Adipocyte (in vitro differentiated cells): Measurements from ENCODE around the gene NUDT16L1.
"Not testable (repeated sequence)": the region's sequence is repeated elsewhere in the genome, so short reads cannot be mapped to it uniquely, and the experiment has no call there.

Experiments
- DNase-seq: peaks from one replicate; pipeline ENCODE4 v3.0.0-alpha.2; 2015; ENCODE audit warnings: low read depth
- H3K27me3 ChIP-seq: replicated peaks from 2 replicates; pipeline ENCODE4 v1.7.0; 2013; ENCODE audit warnings: mild to moderate bottlenecking, low read length, moderate library complexity; ENCODE audit not compliant: control insufficient read depth, insufficient read depth
- H3K36me3 ChIP-seq: 2 replicates; pipeline ENCODE4 v1.7.0; 2013; ENCODE audit warnings: low read length, mild to moderate bottlenecking, moderate library complexity; ENCODE audit not compliant: control insufficient read depth, insufficient read depth, severe bottlenecking
- H3K4me1 ChIP-seq: 2 replicates; pipeline ENCODE4 v1.7.0; 2013; ENCODE audit warnings: mild to moderate bottlenecking, low read length, moderate library complexity; ENCODE audit not compliant: control insufficient read depth, insufficient read depth
- H3K4me3 ChIP-seq: 2 replicates; pipeline ENCODE4 v1.7.0; 2013; ENCODE audit warnings: mild to moderate bottlenecking, low read length, moderate library complexity
- H3K9ac ChIP-seq: 2 replicates; pipeline ENCODE4 v1.7.0; 2013; ENCODE audit warnings: mild to moderate bottlenecking, low read length, moderate library complexity
- H3K9me3 ChIP-seq: 2 replicates; pipeline ENCODE4 v1.7.0; 2013; ENCODE audit warnings: mild to moderate bottlenecking, low read length, moderate library complexity; ENCODE audit not compliant: control insufficient read depth

Gene NUDT16L1

DNA sequence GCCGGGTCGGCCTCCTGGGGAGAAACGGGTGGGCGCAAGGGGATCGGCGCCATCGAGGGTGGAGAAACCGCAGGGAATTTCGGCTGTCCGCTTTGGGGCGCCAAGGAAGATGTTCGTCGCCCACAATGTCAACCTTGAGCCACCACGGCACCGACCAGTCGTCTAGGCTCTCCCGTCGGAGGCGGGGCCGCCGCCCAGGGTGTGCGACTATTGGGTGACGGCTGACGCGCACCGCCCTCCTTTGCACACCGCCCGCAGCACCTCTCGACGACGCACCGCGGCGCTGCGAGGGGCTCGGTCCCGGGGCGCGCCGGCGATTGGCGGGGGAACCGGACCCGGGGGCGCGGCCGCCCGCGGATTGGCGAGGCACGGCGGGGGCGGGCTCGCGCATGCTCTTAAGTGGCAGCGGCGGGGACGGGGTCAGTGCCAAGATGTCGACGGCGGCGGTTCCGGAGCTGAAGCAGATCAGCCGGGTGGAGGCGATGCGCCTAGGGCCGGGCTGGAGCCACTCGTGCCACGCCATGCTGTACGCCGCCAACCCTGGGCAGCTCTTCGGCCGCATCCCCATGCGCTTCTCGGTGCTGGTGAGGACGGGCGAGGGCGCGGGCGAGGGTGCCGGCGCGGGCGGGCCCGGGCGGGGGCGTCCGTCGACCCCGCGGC is at the start of gene NUDT16L1:
TSS of gene NUDT16L1 (plus strand) at position 267 of the 660 bp plus-strand sequence. CDS start at position 432, 165 bp downstream.
- Histone ChIP-seq H3K4me1 (peaks cover 26% of the 10 kb centered on the region), H3K9me3 (no peaks in the 10 kb centered on the region), H3K9ac (peak within 1 kb of the TSS; percentile 92), H3K36me3 (peaks cover 33% of the 10 kb centered on the region), H3K4me3 (peak within 1 kb of the TSS; percentile 91), H3K27me3 (no peaks in the 10 kb centered on the region)
- peak; percentile 99 for DNase-seq

DNA sequence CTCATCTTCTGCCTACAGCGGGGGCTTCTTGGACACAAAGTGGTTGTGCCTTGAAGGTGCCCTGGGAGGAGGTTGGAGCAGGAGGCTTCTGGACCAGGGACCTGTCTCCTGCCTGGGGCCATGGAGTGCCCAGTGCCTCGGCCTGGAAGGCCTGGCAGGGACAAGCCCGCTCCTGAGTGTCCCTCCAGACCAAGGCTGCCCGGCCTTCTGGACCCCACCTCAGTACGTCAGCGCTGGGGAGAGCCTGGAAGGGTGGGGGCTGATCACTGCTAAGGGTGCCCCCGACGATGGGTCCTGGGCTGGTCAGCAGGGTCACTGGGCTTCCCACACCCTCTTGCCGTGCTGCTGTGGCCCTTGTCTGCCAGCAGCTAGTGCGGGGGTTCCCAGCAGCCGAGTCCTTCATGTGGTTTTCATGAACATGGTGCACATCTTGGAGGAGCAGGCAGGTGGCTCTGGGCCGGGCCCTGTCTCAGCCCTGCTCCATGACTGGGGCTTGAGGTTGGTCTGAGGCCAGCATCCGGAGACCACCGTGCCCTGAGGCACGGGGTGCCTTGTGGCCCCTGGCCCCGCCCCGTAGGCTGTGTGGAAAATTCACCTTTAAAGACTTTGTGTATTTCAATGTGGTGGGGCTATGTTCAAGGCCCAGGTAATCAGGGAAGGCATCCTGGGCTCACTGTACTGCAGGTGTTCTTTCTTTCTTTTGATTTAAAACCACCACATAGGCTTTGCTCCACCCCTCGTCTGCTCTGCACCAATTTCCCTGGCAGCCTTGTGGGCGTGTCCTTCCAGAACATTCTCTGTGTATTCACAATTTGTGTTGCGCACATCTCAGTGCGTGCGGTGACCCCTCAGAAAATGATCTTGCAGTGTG is 46.4 kb upstream of the NUDT16L1 start:
- Histone ChIP-seq H3K9ac (no peak overlapping the region), H3K4me1 (peaks cover 4% of the 10 kb centered on the region), H3K9me3 (no peaks in the 10 kb centered on the region), H3K27me3 (no peaks in the 10 kb centered on the region), H3K36me3 (peaks cover 8% of the 10 kb centered on the region), H3K4me3 (no peak overlapping the region)
- DNase-seq = no peak

DNA sequence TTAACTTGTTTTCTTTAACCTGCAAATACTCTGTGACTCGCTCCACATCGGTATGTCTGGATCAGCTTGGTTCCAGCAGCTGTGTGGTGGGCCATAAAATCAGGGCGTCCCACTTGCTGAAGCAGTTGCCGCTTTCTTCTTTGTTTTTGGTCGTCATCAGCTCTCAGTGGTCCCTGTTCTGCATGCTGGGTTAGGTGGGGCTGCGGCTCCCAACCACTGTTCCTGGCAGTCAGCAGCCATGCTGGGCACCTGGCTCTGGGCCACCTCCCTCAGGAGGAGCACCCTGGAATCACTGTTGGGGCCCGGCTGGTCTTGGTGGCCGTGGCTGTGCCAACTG is 45.8 kb upstream of the NUDT16L1 start:
- no peak overlapping the region for H3K9ac ChIP-seq
- no peaks in the 10 kb centered on the region for H3K27me3 ChIP-seq
- H3K4me3 ChIP-seq = no peak overlapping the region
- H3K4me1 ChIP-seq = peaks cover 4% of the 10 kb centered on the region
- peaks cover 13% of the 10 kb centered on the region for H3K36me3 ChIP-seq
- no peak for DNase-seq
- H3K9me3 ChIP-seq = no peaks in the 10 kb centered on the region

DNA sequence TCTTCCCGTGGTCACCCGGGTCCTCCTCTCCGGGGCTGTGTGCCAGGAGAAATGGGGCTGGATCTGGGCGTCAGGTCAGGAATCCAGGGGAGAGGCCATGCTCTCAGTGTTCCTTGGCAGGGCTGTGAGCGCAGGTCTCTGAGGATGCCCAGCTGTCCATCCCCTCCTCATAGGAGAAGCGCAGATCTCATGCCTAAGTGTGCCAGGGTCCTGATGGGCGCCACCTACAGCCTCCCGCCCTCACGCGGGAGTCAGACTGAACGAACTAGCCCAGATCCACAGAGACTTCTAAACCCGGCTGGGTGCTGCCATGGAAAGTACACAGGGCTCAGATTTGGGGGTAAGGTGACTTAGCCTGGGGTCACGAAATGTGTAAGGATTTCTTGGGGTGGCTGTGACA is 44.4 kb upstream of the NUDT16L1 start:
- Histone ChIP-seq H3K4me1 (peaks cover 4% of the 10 kb centered on the region), H3K4me3 (no peak overlapping the region), H3K36me3 (peaks cover 22% of the 10 kb centered on the region), H3K27me3 (no peaks in the 10 kb centered on the region), H3K9ac (no peak overlapping the region), H3K9me3 (no peaks in the 10 kb centered on the region)
- DNase-seq = no peak

DNA sequence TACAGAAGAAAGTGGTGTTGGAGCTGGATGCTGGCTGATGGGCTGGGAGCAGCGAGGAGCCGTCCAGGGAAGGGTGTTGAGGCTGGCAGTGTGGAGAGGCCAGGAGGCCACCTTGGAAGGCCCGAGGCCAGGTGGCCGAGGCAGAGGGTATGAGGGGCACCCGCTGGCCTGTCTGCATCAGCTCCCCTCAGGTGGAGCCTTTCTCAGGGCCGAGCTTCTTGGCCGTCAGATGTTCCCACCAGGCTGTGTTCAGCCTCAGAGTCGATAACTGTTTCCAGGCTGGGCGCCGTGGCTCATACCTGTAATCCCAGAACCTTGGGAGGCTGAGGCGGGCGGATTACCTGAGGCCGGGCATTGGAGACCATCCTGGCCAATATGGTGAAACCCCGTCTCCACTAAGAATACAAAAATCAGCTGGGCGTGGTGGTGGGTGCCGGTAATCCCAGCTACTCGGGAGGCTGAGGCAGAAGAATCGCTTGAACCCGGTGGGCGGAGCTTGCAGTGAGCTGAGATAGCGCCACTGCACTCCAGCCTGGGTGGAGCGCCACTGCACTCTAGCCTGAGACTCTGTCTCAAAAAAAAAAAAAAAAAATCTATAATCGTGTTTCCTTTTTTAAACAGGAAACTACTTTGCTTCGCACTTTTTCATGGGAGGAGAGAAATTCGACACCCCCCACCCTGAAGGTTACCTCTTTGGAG is 43.5 kb upstream of the NUDT16L1 start:
- H3K4me1 ChIP-seq = peaks cover 4% of the 10 kb centered on the region
- H3K27me3 ChIP-seq = no peaks in the 10 kb centered on the region
- no peak overlapping the region for H3K9ac ChIP-seq
- peaks cover 32% of the 10 kb centered on the region for H3K36me3 ChIP-seq
- H3K9me3 ChIP-seq = no peaks in the 10 kb centered on the region
- DNase-seq = no peak
- H3K4me3 ChIP-seq = no peak overlapping the region

DNA sequence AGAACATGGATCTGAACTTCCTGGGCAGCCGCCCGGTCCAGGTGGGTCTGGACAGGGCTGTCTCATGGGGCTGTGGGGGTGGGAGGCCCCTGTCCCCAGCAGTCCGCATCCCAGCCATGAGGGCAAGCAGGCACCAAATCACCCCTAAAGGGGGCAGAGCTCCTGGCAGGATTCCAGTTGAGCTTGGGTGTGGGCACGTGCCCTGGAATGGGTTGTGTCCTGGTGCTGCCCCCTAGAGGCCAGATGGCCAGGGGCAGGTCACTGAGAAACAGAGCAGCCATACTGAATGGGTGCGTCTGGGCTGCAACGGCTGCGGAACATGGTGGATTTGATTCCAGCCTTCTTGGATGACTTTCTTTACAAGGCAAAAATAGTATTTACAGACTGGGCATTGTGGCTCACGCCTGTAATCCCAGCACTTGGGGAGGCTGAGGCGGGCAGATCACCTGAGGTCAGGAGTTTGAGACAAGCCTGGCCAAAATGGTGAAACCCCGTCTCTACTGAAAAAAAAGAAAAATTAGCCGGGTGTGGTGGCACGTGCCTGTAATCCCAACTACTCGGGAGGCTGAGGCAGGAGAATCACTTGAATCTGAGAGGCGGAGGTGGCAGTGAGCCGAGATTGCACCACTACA is 42.8 kb upstream of the NUDT16L1 start:
- H3K9ac ChIP-seq, H3K9me3 ChIP-seq, H3K27me3 ChIP-seq, H3K4me3 ChIP-seq, H3K4me1 ChIP-seq: not testable (repeated sequence)
- H3K36me3 ChIP-seq = peaks cover 37% of the 10 kb centered on the region
- peak; percentile 54 for DNase-seq

DNA sequence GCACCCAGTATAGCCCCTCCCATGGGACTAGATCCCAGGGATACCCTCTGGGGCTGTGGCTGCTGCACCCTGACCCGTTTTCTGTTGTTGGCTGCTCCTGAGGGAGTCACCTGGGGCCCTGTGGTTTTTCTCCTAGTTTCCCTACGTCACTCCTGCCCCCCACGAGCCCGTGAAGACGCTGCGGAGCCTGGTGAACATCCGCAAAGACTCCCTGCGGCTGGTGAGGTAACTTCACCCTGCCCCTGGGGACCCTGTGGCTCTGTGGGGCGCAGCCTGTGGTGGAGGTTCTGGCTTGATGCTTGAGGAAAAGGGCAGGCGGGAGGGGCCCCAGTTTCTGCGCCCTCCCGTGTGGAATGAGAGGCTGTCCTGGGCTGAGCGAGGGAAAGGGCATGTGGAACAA is 41.5 kb upstream of the NUDT16L1 start:
- H3K36me3 ChIP-seq = peaks cover 49% of the 10 kb centered on the region
- no peaks in the 10 kb centered on the region for H3K27me3 ChIP-seq
- no peak overlapping the region for H3K4me3 ChIP-seq
- H3K4me1 ChIP-seq = peaks cover 4% of the 10 kb centered on the region
- no peak for DNase-seq
- H3K9me3 ChIP-seq = no peaks in the 10 kb centered on the region
- H3K9ac ChIP-seq = no peak overlapping the region

DNA sequence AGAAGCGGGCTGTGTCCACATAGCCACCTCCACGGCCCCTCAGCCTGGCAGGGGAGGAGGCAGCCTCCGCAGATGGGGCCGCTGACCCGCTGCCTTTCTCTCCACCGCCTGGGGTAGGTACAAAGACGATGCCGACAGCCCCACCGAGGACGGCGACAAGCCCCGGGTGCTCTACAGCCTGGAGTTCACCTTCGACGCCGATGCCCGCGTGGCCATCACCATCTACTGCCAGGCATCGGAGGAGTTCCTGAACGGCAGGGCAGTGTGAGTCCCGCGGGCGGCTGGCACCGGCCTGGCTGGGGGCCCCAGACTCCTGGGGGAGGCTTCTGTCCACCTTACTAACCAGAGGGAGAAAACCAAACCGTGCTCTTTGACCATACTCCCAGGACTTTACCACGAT is 40.8 kb upstream of the NUDT16L1 start:
- Histone ChIP-seq H3K4me1 (peaks cover 4% of the 10 kb centered on the region), H3K9me3 (no peaks in the 10 kb centered on the region), H3K9ac (no peak overlapping the region), H3K36me3 (peaks cover 56% of the 10 kb centered on the region), H3K27me3 (no peaks in the 10 kb centered on the region), H3K4me3 (no peak overlapping the region)
- no peak for DNase-seq

DNA sequence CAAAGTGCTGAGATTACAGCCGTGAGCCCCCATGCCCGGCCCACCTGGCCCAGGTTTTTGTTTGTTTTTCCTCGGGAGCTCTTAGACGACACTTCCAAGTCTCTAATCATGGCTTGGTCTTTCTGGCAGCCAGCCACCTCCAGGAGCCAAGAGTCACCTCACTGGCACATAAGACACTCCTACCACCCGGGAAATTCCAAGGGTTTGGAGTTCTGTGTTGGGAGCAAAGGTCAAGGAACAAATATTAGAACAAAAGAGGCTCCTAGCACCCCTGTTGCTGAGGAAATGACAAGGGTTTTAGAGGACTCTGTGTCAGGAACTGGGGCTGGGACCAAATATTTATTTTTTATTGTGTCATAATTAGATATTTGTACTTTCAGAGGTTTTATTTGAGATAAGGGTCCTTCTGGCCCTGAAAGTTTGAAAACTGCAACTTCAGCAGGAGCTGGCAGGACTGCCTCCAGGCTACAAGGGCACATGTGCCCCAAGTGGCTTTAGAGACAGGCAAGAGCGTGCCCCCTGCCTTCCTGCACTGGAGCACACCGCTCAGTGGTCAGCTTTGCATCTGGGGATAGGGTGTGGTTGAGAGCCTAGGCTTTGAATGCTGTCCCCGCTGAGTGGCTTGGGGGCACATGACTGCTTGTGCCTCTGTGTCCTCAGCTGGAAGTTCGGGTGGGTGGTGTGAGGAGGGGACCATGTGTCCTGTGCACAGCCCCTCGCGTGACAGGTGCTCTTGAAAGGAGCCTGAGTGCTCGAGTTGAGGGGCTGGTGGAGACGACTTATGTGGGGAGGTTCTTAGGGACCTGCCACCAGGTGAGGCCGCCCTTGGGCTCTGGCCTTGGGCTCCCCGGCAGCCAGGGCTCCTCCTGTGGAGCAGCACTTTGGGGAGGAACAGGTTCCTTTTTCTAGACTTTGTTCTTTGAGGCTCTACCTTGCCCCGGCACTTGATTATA is 39.1 kb upstream of the NUDT16L1 start:
- Histone ChIP-seq H3K4me3 (no peak overlapping the region), H3K27me3 (no peaks in the 10 kb centered on the region), H3K9me3 (no peaks in the 10 kb centered on the region), H3K36me3 (peaks cover 64% of the 10 kb centered on the region), H3K4me1 (no peaks in the 10 kb centered on the region), H3K9ac (no peak overlapping the region)
- DNase-seq = no peak

DNA sequence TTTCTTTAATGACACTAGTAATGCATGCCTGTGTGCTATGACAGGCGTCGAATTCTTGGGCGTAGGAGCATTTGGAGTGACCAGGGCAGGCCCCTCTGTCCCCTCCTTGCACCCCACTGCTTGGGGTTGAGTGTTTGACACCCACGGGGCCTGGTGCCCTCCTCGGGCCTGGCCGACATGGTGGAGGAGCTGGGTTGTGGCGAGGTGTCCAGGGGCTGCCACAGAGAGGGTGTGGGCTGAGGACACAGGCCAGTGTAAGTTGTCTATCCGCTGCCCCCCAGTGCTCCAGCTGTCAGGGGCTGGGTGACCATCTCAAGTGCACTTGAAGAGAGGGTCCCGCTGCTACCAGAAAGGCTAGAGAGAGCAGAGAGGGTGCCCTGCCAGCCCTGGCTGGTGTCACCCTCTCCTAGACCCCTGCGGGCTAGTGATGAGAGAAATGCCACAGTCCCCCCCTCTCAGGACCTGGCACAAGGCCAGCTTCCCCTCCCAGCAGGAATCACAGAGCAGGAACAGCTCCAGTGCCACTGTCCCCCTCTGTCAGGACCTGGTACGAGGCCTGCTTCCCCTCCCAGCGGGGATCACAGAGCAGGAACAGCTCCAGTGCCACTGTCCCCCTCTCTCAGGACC is 38.3 kb upstream of the NUDT16L1 start:
- Histone ChIP-seq H3K9ac (no peak overlapping the region), H3K4me3 (no peak overlapping the region), H3K36me3 (peaks cover 65% of the 10 kb centered on the region), H3K4me1 (no peaks in the 10 kb centered on the region), H3K27me3 (no peaks in the 10 kb centered on the region), H3K9me3 (no peaks in the 10 kb centered on the region)
- no peak for DNase-seq
